Measurements from ENCODE around the gene AFG3L2. TPM values are rescaled to one million over a fixed set of nuclear protein-coding genes. Genes with fewer than 3 reads are reported as not detected.
A peak's percentile ranks its signal among the peaks of the same experiment; 100 is the strongest.

Gene AFG3L2
- total RNA-seq, 1 experiment from 2014 or later, result 65.9 TPM

- DNase-seq (ENCODE audit: low read depth in 1 of 2, low spot score in 2 of 2), result peak in 1 of 2 experiments; percentile 44
These were observed 31.3 kb upstream of the AFG3L2 start for GRCh38 chr18:12408247-12408869.

DNA sequence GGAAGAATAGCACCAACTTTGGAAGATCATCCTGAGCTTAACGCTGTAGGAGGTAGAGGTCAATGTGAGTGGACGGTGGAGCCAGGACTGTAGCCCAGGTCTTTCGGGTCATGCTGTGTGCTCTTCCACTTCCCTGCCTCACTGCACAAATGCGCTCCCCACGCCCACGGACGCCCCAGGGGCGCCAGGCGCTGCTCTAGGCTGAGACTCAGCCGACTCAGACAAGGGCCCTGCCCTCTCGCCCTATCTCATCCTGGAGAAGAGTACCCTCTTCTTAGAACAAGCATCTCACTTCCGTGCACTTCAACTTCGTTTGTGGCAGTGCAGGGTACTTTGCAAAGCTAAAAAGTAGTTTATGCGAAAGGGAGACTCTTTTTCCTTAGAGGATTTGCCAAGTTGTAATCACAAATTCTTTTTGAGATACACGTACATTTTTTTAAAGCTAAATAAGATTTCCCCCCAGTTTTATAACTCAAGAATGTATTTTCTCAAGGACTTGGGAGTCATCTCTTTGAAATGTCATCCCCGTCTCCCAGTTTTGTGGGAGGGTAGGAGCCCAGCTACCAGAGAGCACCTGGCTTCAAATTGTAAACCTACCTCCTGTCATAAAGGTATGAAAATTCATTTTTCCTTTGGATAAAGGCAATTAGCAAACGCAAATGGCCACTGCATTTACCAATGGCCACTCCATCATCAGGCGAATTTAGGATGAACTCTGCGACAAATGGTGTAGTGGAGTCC lies 29.5 kb upstream of the AFG3L2 start:
- no peak overlapping the region for H3K4me3 ChIP-seq
- peaks cover 59% of the 10 kb centered on the region for H3K4me1 ChIP-seq (replicated peaks)
- H3K27ac ChIP-seq, result no peak overlapping the region
- H3K27me3 ChIP-seq (replicated peaks), result no peaks in the 10 kb centered on the region
- no peaks in the 10 kb centered on the region for H3K9me3 ChIP-seq (replicated peaks)
- no peak for DNase-seq (ENCODE audit: low read depth in 1 of 2, low spot score in 2 of 2)
- H3K36me3 ChIP-seq, result no peaks in the 10 kb centered on the region

More at GRCh38 chr18:12408247-12408869, 31.3 kb upstream of the AFG3L2 start:
- peak overlapping the region; percentile 88 for H3K4me3 ChIP-seq
- peaks cover 52% of the 10 kb centered on the region for H3K4me1 ChIP-seq (replicated peaks)
- H3K27me3 ChIP-seq (replicated peaks), result no peaks in the 10 kb centered on the region
- no peaks in the 10 kb centered on the region for H3K9me3 ChIP-seq (replicated peaks)
- no peaks in the 10 kb centered on the region for H3K36me3 ChIP-seq
- H3K27ac ChIP-seq, result peak overlapping the region; percentile 88

GRCh38 chr18:12405066-12405465 lies 28.0 kb upstream of the AFG3L2 start:
- no peak for DNase-seq (ENCODE audit: low read depth in 1 of 2, low spot score in 2 of 2)
- Histone ChIP-seq H3K36me3 (no peaks in the 10 kb centered on the region), H3K4me1 (replicated peaks) (peaks cover 50% of the 10 kb centered on the region)

DNA sequence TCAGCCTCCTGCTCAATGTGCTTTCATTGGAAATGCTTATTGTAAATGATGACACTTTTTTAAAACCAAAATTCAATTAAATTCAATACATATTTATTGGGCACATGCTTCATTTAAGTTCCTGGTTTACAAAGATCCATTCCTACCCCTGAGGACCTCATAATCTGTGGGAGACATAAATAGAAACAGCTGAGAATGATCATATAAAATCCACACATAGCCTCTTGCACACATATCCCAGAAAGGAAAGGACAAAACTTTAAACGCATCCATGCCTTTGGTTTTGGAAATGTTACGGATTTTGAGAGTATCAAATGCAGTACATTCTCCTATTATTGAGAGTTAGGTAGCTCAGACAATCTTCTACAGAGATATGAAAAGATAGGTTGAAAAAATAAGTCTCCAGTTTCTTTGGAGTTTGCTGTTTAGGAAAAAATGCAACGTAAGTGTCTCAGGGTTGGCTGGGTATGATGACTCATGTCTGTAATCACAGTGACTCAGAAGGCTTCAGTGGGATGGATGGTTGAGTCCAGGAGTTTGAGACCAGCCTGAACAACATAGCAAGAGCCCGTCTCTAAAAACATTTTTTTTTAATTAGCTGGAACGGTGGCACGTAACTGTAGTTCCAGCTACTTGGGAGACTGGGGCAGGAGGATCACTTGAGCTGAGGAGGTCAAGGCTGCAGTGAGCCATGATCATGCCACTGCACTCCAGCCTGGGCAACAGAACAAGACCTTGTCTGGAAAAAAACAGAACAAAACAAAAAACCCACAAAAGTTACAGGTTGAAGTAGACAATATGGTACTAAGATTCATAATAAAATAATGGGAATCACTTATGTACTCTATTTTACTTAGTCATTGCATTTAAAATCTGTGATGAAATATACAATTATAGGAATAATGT lies 26.8 kb upstream of the AFG3L2 start:
- Histone ChIP-seq H3K9me3 (replicated peaks) (no peaks in the 10 kb centered on the region), H3K4me3 (no peak overlapping the region), H3K36me3 (no peaks in the 10 kb centered on the region), H3K27ac (peak overlapping the region; percentile 76), H3K27me3 (replicated peaks) (no peaks in the 10 kb centered on the region), H3K4me1 (replicated peaks) (peaks cover 43% of the 10 kb centered on the region)
- DNase-seq (ENCODE audit: low read depth in 1 of 2, low spot score in 2 of 2), result peak; percentile 72 to 80

More at GRCh38 chr18:12405066-12405465, 28.0 kb upstream of the AFG3L2 start:
- Histone ChIP-seq H3K9me3 (replicated peaks) (no peaks in the 10 kb centered on the region), H3K27ac (no peak overlapping the region), H3K4me3 (no peak overlapping the region), H3K27me3 (replicated peaks) (no peaks in the 10 kb centered on the region)

- no peaks in the 10 kb centered on the region for H3K27me3 ChIP-seq (replicated peaks)
These were observed 24.9 kb upstream of the AFG3L2 start for GRCh38 chr18:12401881-12402280.

GRCh38 chr18:12399231-12399630 lies 22.2 kb upstream of the AFG3L2 start:
- DNase-seq (ENCODE audit: low read depth in 1 of 2, low spot score in 2 of 2), result no peak
- Histone ChIP-seq H3K27me3 (replicated peaks) (no peaks in the 10 kb centered on the region), H3K4me3 (no peak overlapping the region), H3K36me3 (no peaks in the 10 kb centered on the region), H3K27ac (no peak overlapping the region), H3K9me3 (replicated peaks) (no peaks in the 10 kb centered on the region), H3K4me1 (replicated peaks) (peaks cover 22% of the 10 kb centered on the region)

More at GRCh38 chr18:12401881-12402280, 24.9 kb upstream of the AFG3L2 start:
- H3K4me1 ChIP-seq (replicated peaks), result peaks cover 28% of the 10 kb centered on the region
- no peaks in the 10 kb centered on the region for H3K9me3 ChIP-seq (replicated peaks)
- no peak for DNase-seq (ENCODE audit: low read depth in 1 of 2, low spot score in 2 of 2)
- H3K36me3 ChIP-seq, result no peaks in the 10 kb centered on the region
- H3K27ac ChIP-seq, result no peak overlapping the region
- H3K4me3 ChIP-seq, result no peak overlapping the region

GRCh38 chr18:12398625-12399024 lies 21.6 kb upstream of the AFG3L2 start:
- Histone ChIP-seq H3K4me1 (replicated peaks) (peaks cover 20% of the 10 kb centered on the region), H3K27me3 (replicated peaks) (no peaks in the 10 kb centered on the region), H3K9me3 (replicated peaks) (no peaks in the 10 kb centered on the region), H3K27ac (no peak overlapping the region), H3K4me3 (no peak overlapping the region), H3K36me3 (no peaks in the 10 kb centered on the region)
- DNase-seq (ENCODE audit: low read depth in 1 of 2, low spot score in 2 of 2), result no peak

DNA sequence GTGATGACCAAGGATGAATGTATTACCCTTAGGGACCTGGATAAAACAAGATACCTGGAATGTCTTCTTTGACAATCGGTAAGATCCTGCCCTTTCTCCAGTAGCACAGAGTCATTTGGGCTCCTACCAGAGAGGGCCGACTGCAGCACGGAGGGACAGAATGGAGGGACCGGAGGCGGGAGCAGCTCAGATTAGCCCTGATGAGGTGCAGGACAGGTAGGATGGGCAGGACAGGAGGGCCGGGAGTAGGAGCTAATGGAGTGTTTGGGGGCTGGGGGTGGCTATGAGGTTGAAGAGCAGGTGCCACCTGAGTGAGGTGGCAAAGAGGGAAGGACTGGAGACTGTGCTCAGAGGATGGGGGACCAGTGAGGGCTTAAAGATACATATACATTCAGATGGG lies 20.8 kb upstream of the AFG3L2 start:
- Histone ChIP-seq H3K36me3 (no peaks in the 10 kb centered on the region), H3K4me3 (no peak overlapping the region), H3K27me3 (replicated peaks) (no peaks in the 10 kb centered on the region), H3K9me3 (replicated peaks) (no peaks in the 10 kb centered on the region), H3K27ac (no peak overlapping the region), H3K4me1 (replicated peaks) (peaks cover 11% of the 10 kb centered on the region; the same call in 1 of the 2 replicates)
- no peak for DNase-seq (ENCODE audit: low read depth in 1 of 2, low spot score in 2 of 2)

- no peak for DNase-seq (ENCODE audit: low read depth in 1 of 2, low spot score in 2 of 2)
- no peaks in the 10 kb centered on the region for H3K27me3 ChIP-seq (replicated peaks)
- H3K27ac ChIP-seq, result no peak overlapping the region
- peaks cover 6% of the 10 kb centered on the region; the same call in 1 of the 2 replicates for H3K4me1 ChIP-seq (replicated peaks)
- no peaks in the 10 kb centered on the region for H3K9me3 ChIP-seq (replicated peaks)
- H3K36me3 ChIP-seq, result no peaks in the 10 kb centered on the region
- no peak overlapping the region for H3K4me3 ChIP-seq
These were observed 20.2 kb upstream of the AFG3L2 start for GRCh38 chr18:12397254-12397653.

DNA sequence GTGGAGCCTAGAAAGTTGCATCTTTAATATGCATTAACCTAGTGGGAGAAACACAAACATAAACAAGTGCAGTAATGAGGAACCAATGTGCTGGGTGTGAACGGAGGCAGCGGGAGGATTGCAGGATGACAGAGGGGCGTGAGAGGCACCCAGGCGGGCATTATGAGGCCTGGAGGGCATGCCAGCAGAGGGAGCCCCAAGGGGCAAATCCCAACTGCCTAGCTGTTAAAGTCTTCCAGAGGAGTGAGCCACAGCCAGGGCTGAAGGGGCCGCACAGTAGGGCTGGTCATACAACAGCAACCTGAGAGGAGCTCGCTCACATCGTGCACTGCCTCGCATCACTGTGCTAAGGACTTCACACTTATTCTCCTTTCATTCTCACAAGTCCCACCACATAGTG lies 17.4 kb upstream of the AFG3L2 start:
- no peak for DNase-seq (ENCODE audit: low read depth in 1 of 2, low spot score in 2 of 2)
- no peak overlapping the region for H3K27ac ChIP-seq
- no peak overlapping the region for H3K4me3 ChIP-seq
- peaks cover 5% of the 10 kb centered on the region; the same call in 1 of the 2 replicates for H3K4me1 ChIP-seq (replicated peaks)
- H3K36me3 ChIP-seq, result no peaks in the 10 kb centered on the region
- H3K9me3 ChIP-seq (replicated peaks), result no peaks in the 10 kb centered on the region
- H3K27me3 ChIP-seq (replicated peaks), result no peaks in the 10 kb centered on the region

GRCh38 chr18:12393998-12394397 lies 17.0 kb upstream of the AFG3L2 start:
- Histone ChIP-seq H3K4me3 (no peak overlapping the region), H3K27me3 (replicated peaks) (no peaks in the 10 kb centered on the region), H3K4me1 (replicated peaks) (peaks cover 5% of the 10 kb centered on the region; the same call in 1 of the 2 replicates), H3K36me3 (no peaks in the 10 kb centered on the region), H3K27ac (no peak overlapping the region), H3K9me3 (replicated peaks) (no peaks in the 10 kb centered on the region)
- DNase-seq (ENCODE audit: low read depth in 1 of 2, low spot score in 2 of 2), result no peak

- H3K9me3 ChIP-seq (replicated peaks), result no peaks in the 10 kb centered on the region
- no peaks in the 10 kb centered on the region for H3K27me3 ChIP-seq (replicated peaks)
- H3K4me3 ChIP-seq, result no peak overlapping the region
- H3K27ac ChIP-seq, result no peak overlapping the region
- DNase-seq (ENCODE audit: low read depth in 1 of 2, low spot score in 2 of 2), result no peak
- no peaks in the 10 kb centered on the region for H3K36me3 ChIP-seq
- H3K4me1 ChIP-seq (replicated peaks), result peaks cover 5% of the 10 kb centered on the region; the same call in 1 of the 2 replicates
These were observed 16.5 kb upstream of the AFG3L2 start for GRCh38 chr18:12393510-12393909.

- DNase-seq (ENCODE audit: low read depth in 1 of 2, low spot score in 2 of 2), result peak; percentile 56 to 63
- Histone ChIP-seq H3K27ac (no peak overlapping the region), H3K27me3 (replicated peaks) (no peaks in the 10 kb centered on the region), H3K4me1 (replicated peaks) (peaks cover 5% of the 10 kb centered on the region; the same call in 1 of the 2 replicates), H3K9me3 (replicated peaks) (no peaks in the 10 kb centered on the region), H3K4me3 (no peak overlapping the region), H3K36me3 (no peaks in the 10 kb centered on the region)
These were observed 14.6 kb upstream of the AFG3L2 start for GRCh38 chr18:12391487-12392165.

Measured in SJSA1 (cell line).